GM23338 (cell line): ENCODE measurements around the gene DRD5. TPM values are rescaled to one million over a fixed set of nuclear protein-coding genes. Genes with fewer than 3 reads are reported as not detected.

ENCODE experiments used
- ATAC-seq: fragments of 200-7000 bp; cut with Tn5 transposase; 3 replicates; pipeline ENCODE4 v1.9.1; 2020
- DNase-seq: peaks from one replicate; pipeline ENCODE4 v3.0.0-alpha.2; 2015; ENCODE audit warnings: low spot score
- H2AFZ ChIP-seq: fragments of 200-600 bp; sonication (generic); 2 replicates; pipeline ENCODE4 v1.8.0; 2016; ENCODE audit warnings: antibody characterized with exemption, mild to moderate bottlenecking, moderate library complexity
- H3F3A ChIP-seq: fragments of 200-600 bp; sonication (generic); replicated peaks from 2 replicates; pipeline ENCODE4 v1.8.0; 2017; ENCODE audit warnings: antibody characterized with exemption, mixed run types, low read depth
- H3K27ac ChIP-seq: fragments of 200-600 bp; sonication (generic); 2 replicates; pipeline ENCODE4 v1.6.1; 2016; ENCODE audit warnings: low read depth
- H3K27me3 ChIP-seq: fragments of 200-600 bp; sonication (generic); 2 replicates; pipeline ENCODE4 v1.8.0; 2016; ENCODE audit warnings: mild to moderate bottlenecking, mixed run types, moderate library complexity; ENCODE audit not compliant: insufficient read depth
- H3K36me3 ChIP-seq: fragments of 200-600 bp; sonication (generic); 2 replicates; pipeline ENCODE4 v1.8.0; 2016; ENCODE audit warnings: mild to moderate bottlenecking; ENCODE audit not compliant: insufficient read depth
- H3K4me1 ChIP-seq: fragments of 200-600 bp; sonication (generic); 2 replicates; pipeline ENCODE4 v1.8.0; 2016; ENCODE audit warnings: mild to moderate bottlenecking, moderate library complexity; ENCODE audit not compliant: insufficient read depth
- H3K4me2 ChIP-seq: fragments of 200-600 bp; sonication (generic); 2 replicates; pipeline ENCODE4 v1.7.1; 2017; ENCODE audit warnings: mixed run types
- H3K4me3 ChIP-seq: fragments of 200-600 bp; sonication (generic); 2 replicates; pipeline ENCODE4 v1.6.1; 2016; ENCODE audit warnings: mixed run types
- H3K79me2 ChIP-seq: fragments of 200-600 bp; sonication (generic); replicated peaks from 2 replicates; pipeline ENCODE4 v1.8.0; 2017; ENCODE audit warnings: mild to moderate bottlenecking; ENCODE audit not compliant: insufficient read depth
- H3K9me2 ChIP-seq: fragments of 200-600 bp; sonication (generic); 2 replicates; pipeline ENCODE4 v1.8.0; 2017; ENCODE audit not compliant: insufficient read depth
- H4K20me1 ChIP-seq: fragments of 200-600 bp; sonication (generic); replicated peaks from 2 replicates; pipeline ENCODE4 v1.8.0; 2017; ENCODE audit warnings: mild to moderate bottlenecking; ENCODE audit not compliant: insufficient read depth
- H3K27ac Mint-ChIP-seq: 2 replicates; pipeline ENCODE4 v1.8.0; 2020; ENCODE audit warnings: inconsistent platforms, mild to moderate bottlenecking, moderate library complexity, mixed read lengths
- H3K27me3 Mint-ChIP-seq: 3 replicates; pipeline ENCODE4 v1.8.0; 2022; ENCODE audit warnings: low read depth, mild to moderate bottlenecking, moderate library complexity, mixed read lengths, inconsistent platforms; ENCODE audit not compliant: insufficient read depth, poor library complexity
- H3K36me3 Mint-ChIP-seq: 3 replicates; pipeline ENCODE4 v1.8.0; 2021; ENCODE audit warnings: low read depth, mild to moderate bottlenecking, inconsistent platforms, moderate library complexity, mixed read lengths
- H3K4me1 Mint-ChIP-seq: 3 replicates; pipeline ENCODE4 v1.8.0; 2020; ENCODE audit warnings: mild to moderate bottlenecking, inconsistent platforms, mixed read lengths
- H3K4me3 Mint-ChIP-seq: 3 replicates; pipeline ENCODE4 v1.8.0; 2021; ENCODE audit warnings: moderate library complexity, mild to moderate bottlenecking, inconsistent platforms, mixed read lengths
- H3K9me3 Mint-ChIP-seq: 3 replicates; pipeline ENCODE4 v1.8.0; 2020; ENCODE audit warnings: moderate library complexity, mild to moderate bottlenecking, inconsistent platforms, mixed read lengths
- CREB1 ChIP-seq: fragments of 250-450 bp; sonication (Bioruptor Pico); IDR thresholded peaks from 2 replicates; pipeline ENCODE4 v1.5.0; 2020; ENCODE audit warnings: low read depth, mild to moderate bottlenecking, moderate library complexity
- NANOG ChIP-seq: IDR thresholded peaks from 2 replicates; pipeline ENCODE4 v1.6.1; 2016; ENCODE audit warnings: antibody characterized with exemption, borderline replicate concordance
- POLR2AphosphoS5 ChIP-seq: IDR thresholded peaks from 2 replicates; pipeline ENCODE4 v1.6.1; 2016; ENCODE audit warnings: antibody characterized with exemption, low read depth
- STAT1 ChIP-seq: IDR thresholded peaks from one replicate; pipeline ENCODE4 v1.6.1; 2016; ENCODE audit warnings: antibody characterized with exemption; ENCODE audit not compliant: unreplicated experiment
- ZNF114 ChIP-seq: fragments of 250-450 bp; sonication (Bioruptor Pico); IDR thresholded peaks from 2 replicates; pipeline ENCODE4 v1.5.0; 2020; ENCODE audit warnings: mild to moderate bottlenecking, moderate library complexity
- ZNF331 ChIP-seq: fragments of 250-450 bp; sonication (Bioruptor Pico); IDR thresholded peaks from 2 replicates; pipeline ENCODE4 v1.5.0; 2020; ENCODE audit warnings: low read depth, mild to moderate bottlenecking, moderate library complexity
- polyA plus RNA-seq: library from polyadenylated mRNA; unstranded; fragments of >200 nt; fragmentation: Nextera tagmentation; extraction: Ambion mirVana; gene quantifications from 2 replicates; pipeline ENCODE4 v1.2.1, GENCODE V29; 2016
- total RNA-seq: library from RNA; depleted of rRNA; stranded (reverse); fragments of >200 nt; shearing (Covaris generic); gene quantifications from 2 replicates; pipeline ENCODE4 v1.2.3, GENCODE V29; 2014
- TF ChIP-seq, protein P1 (sequence below), 2 experiments: fragments of 200-600 bp in 1 of 2; sonication (generic) in 1 of 2; conservative IDR thresholded peaks; 2 replicates each; pipeline versions ENCODE4 v1.5.1 to v1.6.1; 2016 to 2017; ENCODE audit warnings: antibody characterized with exemption in 2 of 2, low read depth in 2 of 2, mild to moderate bottlenecking in 2 of 2, moderate library complexity in 1 of 2
- TF ChIP-seq, protein P2 (sequence below): IDR thresholded peaks from 2 replicates; pipeline ENCODE4 v1.6.1; 2016; ENCODE audit warnings: antibody characterized with exemption
- TF ChIP-seq, protein P3 (sequence below): fragments of 250-450 bp; sonication (Bioruptor Pico); IDR thresholded peaks from 2 replicates; pipeline ENCODE4 v1.5.0; 2020; ENCODE audit warnings: mild to moderate bottlenecking, moderate library complexity
- TF ChIP-seq, protein P4 (sequence below): IDR thresholded peaks from one replicate; pipeline ENCODE4 v1.6.1; 2018; ENCODE audit warnings: antibody characterized with exemption; ENCODE audit not compliant: unreplicated experiment

The DRD5 gene
- total and polyA plus RNA-seq, 2 experiments from 2014 or later, result 0.08 to 0.24 TPM

DNA sequence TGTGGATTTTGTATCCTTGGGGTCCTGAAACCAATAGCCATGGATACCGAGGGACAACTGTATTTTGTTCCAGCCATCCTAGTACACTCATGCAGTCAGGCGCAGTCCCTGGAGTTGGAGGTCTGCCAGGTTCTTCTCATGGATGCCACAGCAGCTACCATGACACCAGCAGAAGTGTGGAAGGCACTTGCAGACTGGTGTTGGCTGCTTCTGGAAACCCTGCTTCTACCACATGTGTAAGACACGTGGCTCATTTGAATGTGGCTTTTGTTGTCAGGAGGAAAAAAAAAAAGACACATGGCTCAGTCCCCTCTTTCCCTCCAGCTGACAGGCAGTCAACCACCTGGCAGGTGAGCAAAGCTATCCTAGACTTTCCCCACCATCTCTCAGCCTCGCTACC, 19.4 kb downstream of the DRD5 start:
- Histone ChIP-seq H2AFZ (no peak overlapping the region), H3K9me2 (no peaks in the 10 kb centered on the region), H3F3A (no peaks in the 10 kb centered on the region), H3K79me2 (no peaks in the 10 kb centered on the region), H3K4me3 (no peak overlapping the region), H4K20me1 (no peaks in the 10 kb centered on the region), H3K27me3 (no peaks in the 10 kb centered on the region), H3K4me1 (no peaks in the 10 kb centered on the region), H3K36me3 (no peaks in the 10 kb centered on the region), H3K4me2 (no peak overlapping the region), H3K27ac (no peak overlapping the region)
- ATAC-seq (no peak), DNase-seq (no peak)
- H3K27ac Mint-ChIP-seq, result no peak overlapping the region
- peaks cover 3% of the 10 kb centered on the region; the same call in 2 of the 3 replicates for H3K4me1 Mint-ChIP-seq
- no peak for TF ChIP-seq ZNF114 (CRISPR knock-in tag)
- TF ChIP-seq STAT1, result no peak
- TF ChIP-seq, protein P1, sequence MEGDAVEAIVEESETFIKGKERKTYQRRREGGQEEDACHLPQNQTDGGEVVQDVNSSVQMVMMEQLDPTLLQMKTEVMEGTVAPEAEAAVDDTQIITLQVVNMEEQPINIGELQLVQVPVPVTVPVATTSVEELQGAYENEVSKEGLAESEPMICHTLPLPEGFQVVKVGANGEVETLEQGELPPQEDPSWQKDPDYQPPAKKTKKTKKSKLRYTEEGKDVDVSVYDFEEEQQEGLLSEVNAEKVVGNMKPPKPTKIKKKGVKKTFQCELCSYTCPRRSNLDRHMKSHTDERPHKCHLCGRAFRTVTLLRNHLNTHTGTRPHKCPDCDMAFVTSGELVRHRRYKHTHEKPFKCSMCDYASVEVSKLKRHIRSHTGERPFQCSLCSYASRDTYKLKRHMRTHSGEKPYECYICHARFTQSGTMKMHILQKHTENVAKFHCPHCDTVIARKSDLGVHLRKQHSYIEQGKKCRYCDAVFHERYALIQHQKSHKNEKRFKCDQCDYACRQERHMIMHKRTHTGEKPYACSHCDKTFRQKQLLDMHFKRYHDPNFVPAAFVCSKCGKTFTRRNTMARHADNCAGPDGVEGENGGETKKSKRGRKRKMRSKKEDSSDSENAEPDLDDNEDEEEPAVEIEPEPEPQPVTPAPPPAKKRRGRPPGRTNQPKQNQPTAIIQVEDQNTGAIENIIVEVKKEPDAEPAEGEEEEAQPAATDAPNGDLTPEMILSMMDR (conservative IDR thresholded peaks at IDR 0.05; ENCODE audit: low read depth in 2 of 2), result no peak
- TF ChIP-seq, protein P2, sequence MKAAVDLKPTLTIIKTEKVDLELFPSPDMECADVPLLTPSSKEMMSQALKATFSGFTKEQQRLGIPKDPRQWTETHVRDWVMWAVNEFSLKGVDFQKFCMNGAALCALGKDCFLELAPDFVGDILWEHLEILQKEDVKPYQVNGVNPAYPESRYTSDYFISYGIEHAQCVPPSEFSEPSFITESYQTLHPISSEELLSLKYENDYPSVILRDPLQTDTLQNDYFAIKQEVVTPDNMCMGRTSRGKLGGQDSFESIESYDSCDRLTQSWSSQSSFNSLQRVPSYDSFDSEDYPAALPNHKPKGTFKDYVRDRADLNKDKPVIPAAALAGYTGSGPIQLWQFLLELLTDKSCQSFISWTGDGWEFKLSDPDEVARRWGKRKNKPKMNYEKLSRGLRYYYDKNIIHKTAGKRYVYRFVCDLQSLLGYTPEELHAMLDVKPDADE, result no peak
- TF ChIP-seq NANOG, result no peak
- H3K4me3 Mint-ChIP-seq, result no peak overlapping the region
- H3K27me3 Mint-ChIP-seq, result peaks cover 2% of the 10 kb centered on the region
- no peaks in the 10 kb centered on the region for H3K9me3 Mint-ChIP-seq
- no peaks in the 10 kb centered on the region for H3K36me3 Mint-ChIP-seq

DNA sequence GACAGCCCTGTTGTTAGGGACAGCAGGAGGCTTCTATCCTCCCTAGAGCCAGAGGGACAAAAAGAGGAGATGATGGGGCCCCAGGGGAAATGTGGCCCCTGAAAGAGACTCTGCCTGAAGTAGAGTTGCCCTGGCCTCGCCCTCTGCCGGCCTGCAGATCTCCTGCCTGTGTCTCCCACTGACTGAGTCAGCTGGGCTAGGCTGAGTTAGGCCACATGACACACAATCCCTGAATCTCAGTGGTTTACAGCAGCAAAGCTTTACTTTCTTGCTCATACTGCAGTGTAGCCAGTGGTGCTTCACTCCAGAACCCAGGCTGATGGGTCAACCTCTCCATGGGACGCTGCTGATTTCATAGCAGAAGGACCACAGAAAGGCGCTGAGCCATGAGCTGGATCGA, 23.5 kb downstream of the DRD5 start:
- Histone ChIP-seq H3K9me2 (no peaks in the 10 kb centered on the region), H3K79me2 (no peaks in the 10 kb centered on the region), H3F3A (no peaks in the 10 kb centered on the region), H2AFZ (no peak overlapping the region; the same call in 1 of the 2 replicates), H3K27me3 (no peaks in the 10 kb centered on the region), H3K36me3 (no peaks in the 10 kb centered on the region), H3K27ac (no peak overlapping the region), H3K4me2 (no peak overlapping the region), H3K4me3 (no peak overlapping the region), H4K20me1 (no peaks in the 10 kb centered on the region), H3K4me1 (no peaks in the 10 kb centered on the region)
- no peak for TF ChIP-seq POLR2AphosphoS5
- no peak for TF ChIP-seq STAT1
- TF ChIP-seq, protein P3, sequence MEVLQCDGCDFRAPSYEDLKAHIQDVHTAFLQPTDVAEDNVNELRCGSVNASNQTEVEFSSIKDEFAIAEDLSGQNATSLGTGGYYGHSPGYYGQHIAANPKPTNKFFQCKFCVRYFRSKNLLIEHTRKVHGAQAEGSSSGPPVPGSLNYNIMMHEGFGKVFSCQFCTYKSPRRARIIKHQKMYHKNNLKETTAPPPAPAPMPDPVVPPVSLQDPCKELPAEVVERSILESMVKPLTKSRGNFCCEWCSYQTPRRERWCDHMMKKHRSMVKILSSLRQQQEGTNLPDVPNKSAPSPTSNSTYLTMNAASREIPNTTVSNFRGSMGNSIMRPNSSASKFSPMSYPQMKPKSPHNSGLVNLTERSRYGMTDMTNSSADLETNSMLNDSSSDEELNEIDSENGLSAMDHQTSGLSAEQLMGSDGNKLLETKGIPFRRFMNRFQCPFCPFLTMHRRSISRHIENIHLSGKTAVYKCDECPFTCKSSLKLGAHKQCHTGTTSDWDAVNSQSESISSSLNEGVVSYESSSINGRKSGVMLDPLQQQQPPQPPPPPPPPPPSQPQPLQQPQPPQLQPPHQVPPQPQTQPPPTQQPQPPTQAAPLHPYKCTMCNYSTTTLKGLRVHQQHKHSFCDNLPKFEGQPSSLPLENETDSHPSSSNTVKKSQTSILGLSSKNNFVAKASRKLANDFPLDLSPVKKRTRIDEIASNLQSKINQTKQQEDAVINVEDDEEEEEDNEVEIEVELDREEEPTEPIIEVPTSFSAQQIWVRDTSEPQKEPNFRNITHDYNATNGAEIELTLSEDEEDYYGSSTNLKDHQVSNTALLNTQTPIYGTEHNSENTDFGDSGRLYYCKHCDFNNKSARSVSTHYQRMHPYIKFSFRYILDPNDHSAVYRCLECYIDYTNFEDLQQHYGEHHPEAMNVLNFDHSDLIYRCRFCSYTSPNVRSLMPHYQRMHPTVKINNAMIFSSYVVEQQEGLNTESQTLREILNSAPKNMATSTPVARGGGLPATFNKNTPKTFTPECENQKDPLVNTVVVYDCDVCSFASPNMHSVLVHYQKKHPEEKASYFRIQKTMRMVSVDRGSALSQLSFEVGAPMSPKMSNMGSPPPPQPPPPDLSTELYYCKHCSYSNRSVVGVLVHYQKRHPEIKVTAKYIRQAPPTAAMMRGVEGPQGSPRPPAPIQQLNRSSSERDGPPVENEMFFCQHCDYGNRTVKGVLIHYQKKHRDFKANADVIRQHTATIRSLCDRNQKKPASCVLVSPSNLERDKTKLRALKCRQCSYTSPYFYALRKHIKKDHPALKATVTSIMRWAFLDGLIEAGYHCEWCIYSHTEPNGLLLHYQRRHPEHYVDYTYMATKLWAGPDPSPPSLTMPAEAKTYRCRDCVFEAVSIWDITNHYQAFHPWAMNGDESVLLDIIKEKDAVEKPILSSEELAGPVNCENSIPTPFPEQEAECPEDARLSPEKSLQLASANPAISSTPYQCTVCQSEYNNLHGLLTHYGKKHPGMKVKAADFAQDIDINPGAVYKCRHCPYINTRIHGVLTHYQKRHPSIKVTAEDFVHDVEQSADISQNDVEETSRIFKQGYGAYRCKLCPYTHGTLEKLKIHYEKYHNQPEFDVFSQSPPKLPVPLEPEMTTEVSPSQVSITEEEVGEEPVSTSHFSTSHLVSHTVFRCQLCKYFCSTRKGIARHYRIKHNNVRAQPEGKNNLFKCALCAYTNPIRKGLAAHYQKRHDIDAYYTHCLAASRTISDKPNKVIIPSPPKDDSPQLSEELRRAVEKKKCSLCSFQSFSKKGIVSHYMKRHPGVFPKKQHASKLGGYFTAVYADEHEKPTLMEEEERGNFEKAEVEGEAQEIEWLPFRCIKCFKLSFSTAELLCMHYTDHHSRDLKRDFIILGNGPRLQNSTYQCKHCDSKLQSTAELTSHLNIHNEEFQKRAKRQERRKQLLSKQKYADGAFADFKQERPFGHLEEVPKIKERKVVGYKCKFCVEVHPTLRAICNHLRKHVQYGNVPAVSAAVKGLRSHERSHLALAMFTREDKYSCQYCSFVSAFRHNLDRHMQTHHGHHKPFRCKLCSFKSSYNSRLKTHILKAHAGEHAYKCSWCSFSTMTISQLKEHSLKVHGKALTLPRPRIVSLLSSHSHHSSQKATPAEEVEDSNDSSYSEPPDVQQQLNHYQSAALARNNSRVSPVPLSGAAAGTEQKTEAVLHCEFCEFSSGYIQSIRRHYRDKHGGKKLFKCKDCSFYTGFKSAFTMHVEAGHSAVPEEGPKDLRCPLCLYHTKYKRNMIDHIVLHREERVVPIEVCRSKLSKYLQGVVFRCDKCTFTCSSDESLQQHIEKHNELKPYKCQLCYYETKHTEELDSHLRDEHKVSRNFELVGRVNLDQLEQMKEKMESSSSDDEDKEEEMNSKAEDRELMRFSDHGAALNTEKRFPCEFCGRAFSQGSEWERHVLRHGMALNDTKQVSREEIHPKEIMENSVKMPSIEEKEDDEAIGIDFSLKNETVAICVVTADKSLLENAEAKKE (CRISPR knock-in tag), result no peak
- no peak for TF ChIP-seq ZNF331 (CRISPR knock-in tag)
- no peak for TF ChIP-seq CREB1 (CRISPR knock-in tag)
- TF ChIP-seq, protein P4, sequence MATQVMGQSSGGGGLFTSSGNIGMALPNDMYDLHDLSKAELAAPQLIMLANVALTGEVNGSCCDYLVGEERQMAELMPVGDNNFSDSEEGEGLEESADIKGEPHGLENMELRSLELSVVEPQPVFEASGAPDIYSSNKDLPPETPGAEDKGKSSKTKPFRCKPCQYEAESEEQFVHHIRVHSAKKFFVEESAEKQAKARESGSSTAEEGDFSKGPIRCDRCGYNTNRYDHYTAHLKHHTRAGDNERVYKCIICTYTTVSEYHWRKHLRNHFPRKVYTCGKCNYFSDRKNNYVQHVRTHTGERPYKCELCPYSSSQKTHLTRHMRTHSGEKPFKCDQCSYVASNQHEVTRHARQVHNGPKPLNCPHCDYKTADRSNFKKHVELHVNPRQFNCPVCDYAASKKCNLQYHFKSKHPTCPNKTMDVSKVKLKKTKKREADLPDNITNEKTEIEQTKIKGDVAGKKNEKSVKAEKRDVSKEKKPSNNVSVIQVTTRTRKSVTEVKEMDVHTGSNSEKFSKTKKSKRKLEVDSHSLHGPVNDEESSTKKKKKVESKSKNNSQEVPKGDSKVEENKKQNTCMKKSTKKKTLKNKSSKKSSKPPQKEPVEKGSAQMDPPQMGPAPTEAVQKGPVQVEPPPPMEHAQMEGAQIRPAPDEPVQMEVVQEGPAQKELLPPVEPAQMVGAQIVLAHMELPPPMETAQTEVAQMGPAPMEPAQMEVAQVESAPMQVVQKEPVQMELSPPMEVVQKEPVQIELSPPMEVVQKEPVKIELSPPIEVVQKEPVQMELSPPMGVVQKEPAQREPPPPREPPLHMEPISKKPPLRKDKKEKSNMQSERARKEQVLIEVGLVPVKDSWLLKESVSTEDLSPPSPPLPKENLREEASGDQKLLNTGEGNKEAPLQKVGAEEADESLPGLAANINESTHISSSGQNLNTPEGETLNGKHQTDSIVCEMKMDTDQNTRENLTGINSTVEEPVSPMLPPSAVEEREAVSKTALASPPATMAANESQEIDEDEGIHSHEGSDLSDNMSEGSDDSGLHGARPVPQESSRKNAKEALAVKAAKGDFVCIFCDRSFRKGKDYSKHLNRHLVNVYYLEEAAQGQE, result no peak
- TF ChIP-seq NANOG, result no peak
- DNase-seq (no peak), ATAC-seq (no peak)
- no peaks in the 10 kb centered on the region for H3K36me3 Mint-ChIP-seq
- peaks cover 2% of the 10 kb centered on the region for H3K27me3 Mint-ChIP-seq
- no peak overlapping the region for H3K27ac Mint-ChIP-seq
- peaks cover 12% of the 10 kb centered on the region for H3K9me3 Mint-ChIP-seq
- no peak overlapping the region for H3K4me3 Mint-ChIP-seq
- H3K4me1 Mint-ChIP-seq, result peaks cover 3% of the 10 kb centered on the region; the same call in 2 of the 3 replicates
